H9 (cell line): ENCODE results near the gene HMMR. TPM values are rescaled to one million over a fixed set of nuclear protein-coding genes. Genes with fewer than 3 reads are reported as not detected.

Source experiments
- DNase-seq: peaks from one replicate; pipeline ENCODE4 v3.0.0-alpha.2; 2017
- H2AFZ ChIP-seq: one replicate; pipeline ENCODE4 v1.6.1; 2013; ENCODE audit warnings: mild to moderate bottlenecking, low read length, control low read depth, moderate library complexity
- H2AK5ac ChIP-seq: 2 replicates; pipeline ENCODE4 v1.6.1; 2013; ENCODE audit warnings: low read length, control low read depth, mixed read lengths; ENCODE audit not compliant: insufficient read length
- H2BK120ac ChIP-seq: one replicate; pipeline ENCODE4 v1.6.1; 2013; ENCODE audit warnings: low read depth, mild to moderate bottlenecking, low read length, control low read depth, inconsistent platforms; ENCODE audit not compliant: poor library complexity, severe bottlenecking
- H2BK12ac ChIP-seq: 2 replicates; pipeline ENCODE4 v1.6.1; 2013; ENCODE audit warnings: low read length, control low read depth, mixed read lengths, low read depth; ENCODE audit not compliant: insufficient read length
- H2BK15ac ChIP-seq: 2 replicates; pipeline ENCODE4 v1.6.1; 2013; ENCODE audit warnings: low read depth, low read length, control low read depth
- H2BK20ac ChIP-seq: one replicate; pipeline ENCODE4 v1.6.1; 2013; ENCODE audit warnings: low read depth, mild to moderate bottlenecking, low read length, control low read depth, inconsistent platforms; ENCODE audit not compliant: poor library complexity, severe bottlenecking
- H2BK5ac ChIP-seq: 2 replicates; pipeline ENCODE4 v1.6.1; 2013; ENCODE audit warnings: low read length, control low read depth, mixed read lengths; ENCODE audit not compliant: insufficient read length
- H3K14ac ChIP-seq: 2 replicates; pipeline ENCODE4 v1.6.1; 2013; ENCODE audit warnings: low read length, control low read depth; ENCODE audit not compliant: insufficient read depth
- H3K18ac ChIP-seq: 2 replicates; pipeline ENCODE4 v1.6.1; 2013; ENCODE audit warnings: low read depth, mild to moderate bottlenecking, mixed read lengths, low read length, control low read depth; ENCODE audit not compliant: insufficient read length
- H3K23ac ChIP-seq: 2 replicates; pipeline ENCODE4 v1.6.1; 2013; ENCODE audit warnings: low read length, control low read depth, mixed read lengths, low read depth; ENCODE audit not compliant: insufficient read length
- H3K23me2 ChIP-seq: 2 replicates; pipeline ENCODE4 v1.6.1; 2013; ENCODE audit warnings: low read depth, mild to moderate bottlenecking, mixed read lengths, low read length, control low read depth; ENCODE audit not compliant: insufficient read length, poor library complexity, severe bottlenecking
- H3K27ac ChIP-seq: 2 replicates; pipeline ENCODE4 v1.5.1; 2013; ENCODE audit warnings: low read length, control low read depth, mixed read lengths, low read depth; ENCODE audit not compliant: insufficient read length
- H3K27me3 ChIP-seq: 2 replicates; pipeline ENCODE4 v1.6.1; 2013; ENCODE audit warnings: low read length, control low read depth, inconsistent platforms; ENCODE audit not compliant: insufficient read depth
- H3K4ac ChIP-seq: 2 replicates; pipeline ENCODE4 v1.6.1; 2013; ENCODE audit warnings: low read depth, mild to moderate bottlenecking, control low read depth, inconsistent platforms, low read length, moderate library complexity
- H3K4me1 ChIP-seq: 2 replicates; pipeline ENCODE4 v1.6.1; 2013; ENCODE audit warnings: low read length, control low read depth, inconsistent platforms; ENCODE audit not compliant: insufficient read depth
- H3K4me2 ChIP-seq: 2 replicates; pipeline ENCODE4 v1.6.1; 2013; ENCODE audit warnings: low read length, control low read depth, mixed read lengths; ENCODE audit not compliant: insufficient read length, insufficient read depth
- H3K56ac ChIP-seq: 2 replicates; pipeline ENCODE4 v1.6.1; 2013; ENCODE audit warnings: low read depth, mild to moderate bottlenecking, mixed read lengths, low read length, control low read depth; ENCODE audit not compliant: insufficient read length
- H3K79me1 ChIP-seq: 2 replicates; pipeline ENCODE4 v1.6.1; 2013; ENCODE audit warnings: low read depth, mild to moderate bottlenecking, moderate library complexity, low read length, control low read depth, inconsistent platforms; ENCODE audit not compliant: insufficient read depth, poor library complexity, severe bottlenecking
- H3K79me2 ChIP-seq: 2 replicates; pipeline ENCODE4 v1.6.1; 2013; ENCODE audit warnings: low read length, control low read depth, inconsistent platforms; ENCODE audit not compliant: insufficient read depth
- H3K9ac ChIP-seq: 2 replicates; pipeline ENCODE4 v1.6.1; 2013; ENCODE audit warnings: low read length, control low read depth, mixed read lengths; ENCODE audit not compliant: insufficient read length; ENCODE audit errors: extremely low read depth
- H3K9me3 ChIP-seq: one replicate; pipeline ENCODE4 v1.6.1; 2013; ENCODE audit warnings: low read depth, low read length, inconsistent platforms; ENCODE audit not compliant: control insufficient read depth
- H3T11ph ChIP-seq: one replicate; pipeline ENCODE4 v1.6.1; 2013; ENCODE audit warnings: mild to moderate bottlenecking, low read length, control low read depth, inconsistent platforms
- H4K20me1 ChIP-seq: one replicate; pipeline ENCODE4 v1.6.1; 2013; ENCODE audit not compliant: control insufficient read depth, insufficient read length, insufficient read depth
- H4K5ac ChIP-seq: 2 replicates; pipeline ENCODE4 v1.6.1; 2013; ENCODE audit warnings: low read depth, mild to moderate bottlenecking, mixed read lengths, low read length, control low read depth; ENCODE audit not compliant: insufficient read length
- H4K8ac ChIP-seq: replicated peaks from 2 replicates; pipeline ENCODE4 v1.6.1; 2013; ENCODE audit warnings: low read length, control low read depth, mixed read lengths, low read depth; ENCODE audit not compliant: insufficient read length
- H4K91ac ChIP-seq: 2 replicates; pipeline ENCODE4 v1.6.1; 2013; ENCODE audit warnings: low read depth, mild to moderate bottlenecking, moderate library complexity, mixed read lengths, low read length, control low read depth; ENCODE audit not compliant: insufficient read length
- H3K27ac Mint-ChIP-seq, 3 experiments: 2 replicates in 2 of 3; 3 replicates in 1 of 3; pipeline ENCODE4 v1.8.0; 2020 to 2021; ENCODE audit warnings: mixed read lengths in 3 of 3, mild to moderate bottlenecking in 1 of 3, moderate library complexity in 1 of 3
- H3K27me3 Mint-ChIP-seq: 2 replicates; pipeline ENCODE4 v1.8.0; 2021; ENCODE audit warnings: low read depth, mild to moderate bottlenecking, moderate library complexity, mixed read lengths
- H3K36me3 Mint-ChIP-seq, 3 experiments: 2 replicates in 2 of 3; 3 replicates in 1 of 3; pipeline ENCODE4 v1.8.0; 2020 to 2021; ENCODE audit warnings: low read depth in 3 of 3, mixed read lengths in 3 of 3; ENCODE audit not compliant: insufficient read depth in 1 of 3
- H3K4me1 Mint-ChIP-seq, 2 experiments: 2 replicates each; pipeline ENCODE4 v1.8.0; 2020; ENCODE audit warnings: mixed read lengths in 2 of 2
- H3K4me3 Mint-ChIP-seq, 2 experiments: 2 replicates in 1 of 2; 3 replicates in 1 of 2; pipeline ENCODE4 v1.8.0; 2020 to 2021; ENCODE audit warnings: mild to moderate bottlenecking in 2 of 2, mixed read lengths in 2 of 2, moderate library complexity in 1 of 2
- H3K9me3 Mint-ChIP-seq, 2 experiments: 2 replicates in 1 of 2; 3 replicates in 1 of 2; pipeline ENCODE4 v1.8.0; 2020; ENCODE audit warnings: mild to moderate bottlenecking in 2 of 2, mixed read lengths in 2 of 2, moderate library complexity in 1 of 2
- CTCF ChIP-seq: fragments of 200-600 bp; sonication (generic); conservative IDR thresholded peaks from 3 replicates; pipeline ENCODE4 v1.8.0; 2021; ENCODE audit warnings: antibody characterized with exemption, mild to moderate bottlenecking
- WGBS: extraction: QIAGEN DNeasy Blood & Tissue Kit; methylation state at CpG from one replicate; pipeline ENCODE4 v1.1.7; 2013; ENCODE audit warnings: missing lambda C conversion rate, low lambda C conversion rate, mixed read lengths; ENCODE audit not compliant: insufficient read length; ENCODE audit errors: extremely low coverage; 5-methylcytosine and 5-hydroxymethylcytosine counted together
- total RNA-seq: library from RNA; stranded (reverse); gene quantifications from 2 replicates; pipeline ENCODE4 v1.2.1, GENCODE V29; 2021

Gene HMMR
- total RNA-seq, 1 experiment from 2014 or later, result 36.2 TPM

- peaks cover 45 to 46% of the 10 kb centered on the region in 2 experiments for H3K4me1 Mint-ChIP-seq
- Histone ChIP-seq H3K79me1 (no peaks in the 10 kb centered on the region), H3T11ph (no peak overlapping the region), H4K20me1 (no peaks in the 10 kb centered on the region), H2BK5ac (no peak overlapping the region), H3K56ac (no peak overlapping the region), H2BK12ac (no peak overlapping the region), H3K9ac (peak overlapping the region; percentile 95), H2AK5ac (no peak overlapping the region), H4K5ac (no peak overlapping the region), H4K8ac (no peak overlapping the region), H2BK15ac (no peak overlapping the region), H3K9me3 (no peaks in the 10 kb centered on the region), H3K79me2 (peaks cover 43% of the 10 kb centered on the region), H3K23me2 (peaks cover 12% of the 10 kb centered on the region), H3K14ac (no peak overlapping the region), H2BK120ac (no peak overlapping the region), H3K27ac (no peak overlapping the region), H2BK20ac (no peak overlapping the region), H3K4me2 (peak overlapping the region; percentile 100), H4K91ac (no peak overlapping the region), H3K23ac (no peak overlapping the region), H3K27me3 (no peaks in the 10 kb centered on the region), H2AFZ (no peak overlapping the region), H3K18ac (no peak overlapping the region), H3K4ac (no peak overlapping the region), H3K4me1 (peaks cover 3% of the 10 kb centered on the region; the same call in 1 of the 2 replicates)
- no peaks in the 10 kb centered on the region; a peak in 1 of 5 replicates for H3K9me3 Mint-ChIP-seq
- no peak overlapping the region for H3K27ac Mint-ChIP-seq
- WGBS, result no CpG with 5 or more reads among the region's 8 CpGs
- DNase-seq, result no peak
- peak overlapping the region; percentile 79 to 93 for H3K4me3 Mint-ChIP-seq
- H3K27me3 Mint-ChIP-seq, result no peaks in the 10 kb centered on the region
- no peak for TF ChIP-seq CTCF
- peaks cover 4 to 21% (median 11%) of the 10 kb centered on the region in 3 experiments; a peak in 6 of 7 replicates for H3K36me3 Mint-ChIP-seq
Observed at GRCh38 chr5:163506726-163507125, 46.3 kb downstream of the HMMR start.
